ENCODE data around the gene CEP135. TPM values are rescaled to one million over a fixed set of nuclear protein-coding genes. Genes with fewer than 3 reads are reported as not detected.
"Not testable (repeated sequence)": the region's sequence is repeated elsewhere in the genome, so short reads cannot be mapped to it uniquely, and the experiment has no call there.

CEP135 gene
- 7.0 TPM for total RNA-seq

- peak; percentile 96 for DNase-seq (ENCODE audit: low spot score)
Observed at GRCh38 chr4:55948726-55949481, at the start of gene CEP135. Gene CEP135 (plus strand): TSS chr4:55948945. CDS start chr4:55952131, 3,186 bp downstream.

GRCh38 chr4:55902677-55903076 is 46.1 kb upstream of the CEP135 start:
- no peak for DNase-seq (ENCODE audit: low spot score)

GRCh38 chr4:55903577-55903976 is 45.2 kb upstream of the CEP135 start:
- DNase-seq (ENCODE audit: low spot score) = no peak

GRCh38 chr4:55904576-55904975 is 44.2 kb upstream of the CEP135 start:
- DNase-seq (ENCODE audit: low spot score) = no peak

- DNase-seq (ENCODE audit: low spot score) = no peak
Observed at GRCh38 chr4:55906323-55906722, 42.4 kb upstream of the CEP135 start.

- no peak for DNase-seq (ENCODE audit: low spot score)
Observed at GRCh38 chr4:55906989-55907388, 41.8 kb upstream of the CEP135 start.

GRCh38 chr4:55907469-55907868 is 41.3 kb upstream of the CEP135 start:
- DNase-seq (ENCODE audit: low spot score) = no peak

GRCh38 chr4:55910140-55910539 is 38.6 kb upstream of the CEP135 start:
- DNase-seq (ENCODE audit: low spot score) = no peak

- no peak for DNase-seq (ENCODE audit: low spot score)
Observed at GRCh38 chr4:55912249-55912648, 36.5 kb upstream of the CEP135 start.

GRCh38 chr4:55920571-55920970 is 28.2 kb upstream of the CEP135 start:
- no peak for DNase-seq (ENCODE audit: low spot score)

GRCh38 chr4:55921093-55921492 is 27.7 kb upstream of the CEP135 start:
- DNase-seq (ENCODE audit: low spot score) = no peak

- DNase-seq (ENCODE audit: low spot score) = no peak
Observed at GRCh38 chr4:55925241-55925640, 23.5 kb upstream of the CEP135 start.

GRCh38 chr4:55926610-55927009 is 22.1 kb upstream of the CEP135 start:
- DNase-seq (ENCODE audit: low spot score) = no peak

- DNase-seq (ENCODE audit: low spot score) = no peak
Observed at GRCh38 chr4:55927803-55928437, 20.8 kb upstream of the CEP135 start.

GRCh38 chr4:55928846-55929245 is 19.9 kb upstream of the CEP135 start:
- no peak for DNase-seq (ENCODE audit: low spot score)

- no peak for DNase-seq (ENCODE audit: low spot score)
Observed at GRCh38 chr4:55931043-55931442, 17.7 kb upstream of the CEP135 start.

- DNase-seq (ENCODE audit: low spot score) = no peak
Observed at GRCh38 chr4:55931833-55932232, 16.9 kb upstream of the CEP135 start.

- no peak for DNase-seq (ENCODE audit: low spot score)
Observed at GRCh38 chr4:55932511-55932910, 16.2 kb upstream of the CEP135 start.

GRCh38 chr4:55933611-55934010 is 15.1 kb upstream of the CEP135 start:
- no peak for DNase-seq (ENCODE audit: low spot score)

- DNase-seq (ENCODE audit: low spot score) = not testable (repeated sequence)
Observed at GRCh38 chr4:55935907-55936306, 12.8 kb upstream of the CEP135 start.

- no peak for DNase-seq (ENCODE audit: low spot score)
Observed at GRCh38 chr4:55938481-55938880, 10.3 kb upstream of the CEP135 start.

GRCh38 chr4:55939421-55939820 is 9.3 kb upstream of the CEP135 start:
- DNase-seq (ENCODE audit: low spot score) = no peak

- no peak for DNase-seq (ENCODE audit: low spot score)
Observed at GRCh38 chr4:55941881-55942396, 6.8 kb upstream of the CEP135 start.
